HepG2 (cell line): ENCODE measurements around the gene NACC2. TPM values are rescaled to one million over a fixed set of nuclear protein-coding genes. Genes with fewer than 3 reads are reported as not detected.

Experiments used
- ARNT2 ChIP-seq: sonication (generic); formaldehyde crosslinking; IDR thresholded peaks from 2 replicates; pipeline ENCODE4 v1.8.0; 2022; ENCODE audit warnings: mild to moderate bottlenecking, low read depth, missing genetic modification reagents, moderate library complexity
- ATF2 ChIP-seq: sonication (generic); formaldehyde crosslinking; IDR thresholded peaks from 2 replicates; pipeline ENCODE4 v1.4.0; 2020; ENCODE audit warnings: missing genetic modification reagents
- CREB3 ChIP-seq: sonication (generic); formaldehyde crosslinking; IDR thresholded peaks from 2 replicates; pipeline ENCODE4 v1.5.0; 2020; ENCODE audit warnings: missing genetic modification reagents
- E2F2 ChIP-seq: sonication (generic); formaldehyde crosslinking; IDR thresholded peaks from 2 replicates; pipeline ENCODE4 v1.4.0; 2020; ENCODE audit warnings: missing genetic modification reagents, borderline replicate concordance
- HDAC1 ChIP-seq: sonication (generic); formaldehyde crosslinking; IDR thresholded peaks from 2 replicates; pipeline ENCODE4 v1.5.1; 2020; ENCODE audit warnings: mild to moderate bottlenecking, missing genetic modification reagents
- IRF9 ChIP-seq: sonication (generic); formaldehyde crosslinking; IDR thresholded peaks from 2 replicates; pipeline ENCODE4 v1.8.0; 2022; ENCODE audit warnings: missing genetic modification reagents, mild to moderate bottlenecking, borderline replicate concordance
- ISX ChIP-seq: sonication (generic); formaldehyde crosslinking; conservative IDR thresholded peaks from 2 replicates; pipeline ENCODE4 v1.5.0; 2020; ENCODE audit warnings: missing genetic modification reagents
- KLF13 ChIP-seq: sonication (generic); formaldehyde crosslinking; IDR thresholded peaks from 2 replicates; pipeline ENCODE4 v1.4.0; 2020; ENCODE audit warnings: mild to moderate bottlenecking, missing genetic modification reagents
- MAX ChIP-seq: IDR thresholded peaks from 2 replicates; pipeline ENCODE4 v1.6.1; 2012; ENCODE audit warnings: inconsistent platforms
- PAWR ChIP-seq: sonication (generic); formaldehyde crosslinking; IDR thresholded peaks from 2 replicates; pipeline ENCODE4 v1.4.0; 2020; ENCODE audit warnings: missing genetic modification reagents, mild to moderate bottlenecking, borderline replicate concordance
- PLRG1 ChIP-seq: fragments of 450-650 bp; conservative IDR thresholded peaks from 2 replicates; pipeline ENCODE4 v1.6.1; 2016
- PRMT3 ChIP-seq: sonication (generic); formaldehyde crosslinking; IDR thresholded peaks from 2 replicates; pipeline ENCODE4 v1.8.1; 2022; ENCODE audit warnings: low read depth, mild to moderate bottlenecking, moderate library complexity, missing genetic modification reagents, borderline replicate concordance
- ZBTB42 ChIP-seq: sonication (generic); formaldehyde crosslinking; IDR thresholded peaks from 2 replicates; pipeline ENCODE4 v1.5.0; 2020; ENCODE audit warnings: mild to moderate bottlenecking, missing genetic modification reagents
- ZFP1 ChIP-seq: IDR thresholded peaks from 2 replicates; pipeline ENCODE4 v1.6.1; 2016
- ZNF180 ChIP-seq: sonication (generic); formaldehyde crosslinking; IDR thresholded peaks from 2 replicates; pipeline ENCODE4 v1.4.0; 2020; ENCODE audit warnings: low read depth, missing genetic modification reagents, borderline replicate concordance
- ZNF615 ChIP-seq: sonication (generic); formaldehyde crosslinking; IDR thresholded peaks from 2 replicates; pipeline ENCODE4 v1.5.0; 2020; ENCODE audit warnings: mild to moderate bottlenecking, missing genetic modification reagents, borderline replicate concordance
- ZNF616 ChIP-seq: sonication (generic); formaldehyde crosslinking; IDR thresholded peaks from 2 replicates; pipeline ENCODE4 v1.5.0; 2020; ENCODE audit warnings: low read depth, mild to moderate bottlenecking, missing genetic modification reagents
- ZNF687 ChIP-seq: sonication (generic); formaldehyde crosslinking; IDR thresholded peaks from 2 replicates; pipeline ENCODE4 v1.5.1; 2020; ENCODE audit warnings: mild to moderate bottlenecking, missing genetic modification reagents, moderate library complexity
- ZNF781 ChIP-seq: sonication (generic); formaldehyde crosslinking; IDR thresholded peaks from 2 replicates; pipeline ENCODE4 v1.5.1; 2020; ENCODE audit warnings: borderline replicate concordance, mild to moderate bottlenecking, missing genetic modification reagents; ENCODE audit errors: not compliant biosample characterization
- polyA plus RNA-seq, 8 experiments: library from polyadenylated mRNA; depleted of rRNA in 3 of 8; stranded (reverse) in 7 of 8; unstranded in 1 of 8; fragments of >200 nt; fragmentation: Illumina TruSeq in 4 of 8; extraction: Trizol in 4 of 8; gene quantifications; 2 replicates each; pipeline versions ENCODE4 v1.2.1 to v1.2.3, GENCODE V29; 2011 to 2016; ENCODE audit warnings: low read depth in 4 of 8, missing spikeins in 1 of 8, mixed read lengths in 1 of 8; ENCODE audit not compliant: insufficient read depth in 1 of 8
- total RNA-seq, 5 experiments: library from RNA; depleted of rRNA; stranded (reverse); fragments of >200 nt; fragmentation: Illumina TruSeq; extraction: Trizol; gene quantifications; 2 replicates each; pipeline ENCODE4 v1.2.3, GENCODE V29; 2016; ENCODE audit warnings: low read depth in 1 of 5

The NACC2 gene
- total and polyA plus RNA-seq, 2 of the 13 experiments (the other 11 are each of a cell fraction or from before 2014, with no cell fraction given): 5.9 to 12.3 TPM

GRCh38 chr9:135992486-135993408 lies 102.3 kb downstream of the NACC2 start (continued):
- TF ChIP-seq HDAC1 (CRISPR knock-in tag): peak; percentile 79
- 0 out of 2 replicates have a peak, but pooled peaks have one; percentile 72 for TF ChIP-seq ZFP1 (CRISPR knock-in tag)
- peak; percentile 86 for TF ChIP-seq ZNF687 (CRISPR knock-in tag)
- TF ChIP-seq ZNF180 (CRISPR knock-in tag): 0 out of 2 replicates have a peak, but pooled peaks have one; percentile 18
- TF ChIP-seq E2F2 (CRISPR knock-in tag): no peak
- no peak; the same call in 1 of the 2 replicates for TF ChIP-seq ISX (CRISPR knock-in tag)
- TF ChIP-seq ZNF615 (CRISPR knock-in tag): 0 out of 2 replicates have a peak, but pooled peaks have one; percentile 48
- no peak for TF ChIP-seq ZNF616
- TF ChIP-seq ARNT2 (CRISPR knock-in tag): no peak; the same call in none of the 2 replicates
- no peak for TF ChIP-seq KLF13 (CRISPR knock-in tag)
- TF ChIP-seq IRF9 (CRISPR knock-in tag): 0 out of 2 replicates have a peak, but pooled peaks have one; percentile 43
- TF ChIP-seq PRMT3 (CRISPR knock-in tag): no peak
- no peak for TF ChIP-seq CREB3 (CRISPR knock-in tag)
- 0 out of 2 replicates have a peak, but pooled peaks have one; percentile 46 for TF ChIP-seq ATF2 (CRISPR knock-in tag)
- no peak for TF ChIP-seq PAWR (CRISPR knock-in tag)
- TF ChIP-seq PLRG1: no peak
- TF ChIP-seq ZBTB42 (CRISPR knock-in tag): no peak; the same call in 1 of the 2 replicates
- peak; percentile 78 for TF ChIP-seq MAX
- peak; percentile 62 for TF ChIP-seq ZNF781 (CRISPR knock-in tag)
